ENCODE data around the gene PNPO. TPM values are rescaled to one million over a fixed set of nuclear protein-coding genes. Genes with fewer than 3 reads are reported as not detected.
A peak's percentile ranks its signal among the peaks of the same experiment; 100 is the strongest.

The PNPO gene
- total RNA-seq, 1 donor from 2014 or later, result 23.7 TPM

GRCh38 chr17:47966079-47966519, 24.7 kb downstream of the PNPO start:
- FAIRE-seq, result no peak
- no peak for TF ChIP-seq CTCF (IDR thresholded peaks at IDR 0.05; ENCODE audit: insufficient read depth, low read length, severe bottlenecking)
- no peak overlapping the region for H3K4me3 ChIP-seq (ENCODE audit: low read depth, low read length)
- no peaks in the 10 kb centered on the region for H3K27me3 ChIP-seq (ENCODE audit: control insufficient read depth, insufficient read depth, low read length)
- no peaks in the 10 kb centered on the region for H3K36me3 ChIP-seq (ENCODE audit: control insufficient read depth, insufficient read depth, low read length)
- no peak for DNase-seq (ENCODE audit: low read depth)

- DNase-seq (ENCODE audit: low read depth), result peak; percentile 91
- Histone ChIP-seq H3K36me3 (ENCODE audit: control insufficient read depth, insufficient read depth, low read length) (no peaks in the 10 kb centered on the region), H3K4me3 (ENCODE audit: low read depth, low read length) (no peak overlapping the region), H3K27me3 (ENCODE audit: control insufficient read depth, insufficient read depth, low read length) (no peaks in the 10 kb centered on the region)
- TF ChIP-seq CTCF (IDR thresholded peaks at IDR 0.05; ENCODE audit: insufficient read depth, low read length, severe bottlenecking), result no peak
- no peak for FAIRE-seq
Measured at GRCh38 chr17:47967607-47968252, 26.4 kb downstream of the PNPO start.

GRCh38 chr17:47968836-47969235, 27.5 kb downstream of the PNPO start:
- H3K27me3 ChIP-seq (ENCODE audit: control insufficient read depth, insufficient read depth, low read length), result no peaks in the 10 kb centered on the region

DNA sequence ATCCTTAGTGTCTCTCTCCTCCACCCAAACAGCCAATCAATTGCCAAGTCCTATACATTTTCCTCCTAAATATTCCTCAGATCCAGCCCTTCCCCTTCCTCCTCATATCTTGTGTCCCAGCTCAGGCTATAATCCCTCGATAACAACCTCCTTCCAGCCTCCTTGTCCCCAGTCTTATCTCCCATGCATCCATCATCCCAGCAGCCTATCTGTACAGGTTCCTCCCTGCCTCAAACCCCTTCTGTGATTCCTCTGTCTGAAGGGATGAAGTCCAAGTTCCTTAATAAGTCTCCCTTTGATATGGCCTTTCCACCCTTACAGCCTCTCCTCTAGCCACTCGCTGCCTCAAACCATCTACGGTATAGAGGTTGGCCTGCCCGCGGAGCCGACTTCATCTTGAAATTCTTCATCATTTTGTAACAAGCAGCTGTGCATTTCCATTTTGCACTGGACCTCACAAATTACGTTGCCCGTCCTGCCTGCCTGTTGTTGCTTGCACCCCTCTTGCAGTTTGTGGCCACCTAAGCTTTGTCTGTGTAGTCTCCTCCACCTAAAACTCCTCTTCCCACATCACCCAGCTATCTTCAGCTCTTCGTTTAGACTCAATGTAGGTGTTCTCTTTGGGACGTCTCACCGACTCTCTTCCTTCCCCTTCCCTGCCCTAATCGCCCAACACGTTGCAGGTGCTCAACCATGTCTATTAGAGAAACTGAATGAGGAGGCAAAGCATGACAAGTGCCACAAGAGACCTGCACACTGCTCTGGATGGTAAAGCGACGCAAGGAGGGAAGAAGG, 28.8 kb downstream of the PNPO start:
- no peak for DNase-seq (ENCODE audit: low read depth)
- H3K27me3 ChIP-seq (ENCODE audit: control insufficient read depth, insufficient read depth, low read length), result no peaks in the 10 kb centered on the region
- TF ChIP-seq CTCF (IDR thresholded peaks at IDR 0.05; ENCODE audit: insufficient read depth, low read length, severe bottlenecking), result no peak
- FAIRE-seq, result no peak
- H3K4me3 ChIP-seq (ENCODE audit: low read depth, low read length), result no peak overlapping the region
- peaks cover 6% of the 10 kb centered on the region for H3K36me3 ChIP-seq (ENCODE audit: control insufficient read depth, insufficient read depth, low read length)

More at GRCh38 chr17:47968836-47969235, 27.5 kb downstream of the PNPO start:
- DNase-seq (ENCODE audit: low read depth) (no peak), FAIRE-seq (no peak)
- no peak overlapping the region for H3K4me3 ChIP-seq (ENCODE audit: low read depth, low read length)
- no peak for TF ChIP-seq CTCF (IDR thresholded peaks at IDR 0.05; ENCODE audit: insufficient read depth, low read length, severe bottlenecking)
- H3K36me3 ChIP-seq (ENCODE audit: control insufficient read depth, insufficient read depth, low read length), result peaks cover 3% of the 10 kb centered on the region

GRCh38 chr17:47970725-47971499, 29.5 kb downstream of the PNPO start, which contains the start of gene CDK5RAP3:
TSS of gene CDK5RAP3 (plus strand) at chr17:47971113. CDS start at chr17:47971147, 34 bp downstream.
- TF ChIP-seq CTCF (IDR thresholded peaks at IDR 0.05; ENCODE audit: insufficient read depth, low read length, severe bottlenecking), result peak; percentile 98
- Histone ChIP-seq H3K4me3 (ENCODE audit: low read depth, low read length) (peak within 1 kb of the TSS; percentile 95), H3K27me3 (ENCODE audit: control insufficient read depth, insufficient read depth, low read length) (no peaks in the 10 kb centered on the region), H3K36me3 (ENCODE audit: control insufficient read depth, insufficient read depth, low read length) (peaks cover 12% of the 10 kb centered on the region)
- peak; percentile 95 for DNase-seq (ENCODE audit: low read depth)
- no peak for FAIRE-seq
